NCI-H510A (cell line): Measurements from ENCODE around the gene HACD1.
"Not testable (repeated sequence)": the region's sequence is repeated elsewhere in the genome, so short reads cannot be mapped to it uniquely, and the experiment has no call there.

ENCODE experiments used
- DNase-seq: peaks from one replicate; lab custom pipeline; 2025; lab: John Stamatoyannopoulos, UW

Gene HACD1

GRCh38 chr10:17643339-17643754 is 26.2 kb upstream of the HACD1 start:
- peak; percentile 24 for DNase-seq

GRCh38 chr10:17640331-17640816 is 23.2 kb upstream of the HACD1 start:
- DNase-seq: no peak

DNA sequence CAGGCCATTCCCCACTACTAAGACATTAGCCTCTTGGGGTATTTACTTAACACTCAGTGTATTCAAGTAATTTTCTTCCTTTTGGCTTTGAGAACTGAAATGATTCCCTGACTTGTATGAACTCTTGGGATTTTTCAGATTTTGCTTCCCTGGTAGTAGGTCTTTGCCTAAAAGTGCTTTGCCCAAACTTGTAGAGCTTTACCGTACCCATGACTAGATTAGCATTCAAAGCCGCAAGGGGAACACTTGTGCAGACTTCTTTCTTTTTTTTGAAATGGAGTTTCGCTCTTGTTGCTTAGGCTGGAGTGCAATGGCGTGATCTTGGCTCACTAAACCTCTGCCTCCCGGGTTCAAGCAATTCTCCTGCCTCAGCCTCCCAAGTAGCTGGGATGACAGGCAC is 20.7 kb upstream of the HACD1 start:
- DNase-seq: no peak

- DNase-seq: no peak
Measured at GRCh38 chr10:17633353-17633752, 16.2 kb upstream of the HACD1 start.

DNA sequence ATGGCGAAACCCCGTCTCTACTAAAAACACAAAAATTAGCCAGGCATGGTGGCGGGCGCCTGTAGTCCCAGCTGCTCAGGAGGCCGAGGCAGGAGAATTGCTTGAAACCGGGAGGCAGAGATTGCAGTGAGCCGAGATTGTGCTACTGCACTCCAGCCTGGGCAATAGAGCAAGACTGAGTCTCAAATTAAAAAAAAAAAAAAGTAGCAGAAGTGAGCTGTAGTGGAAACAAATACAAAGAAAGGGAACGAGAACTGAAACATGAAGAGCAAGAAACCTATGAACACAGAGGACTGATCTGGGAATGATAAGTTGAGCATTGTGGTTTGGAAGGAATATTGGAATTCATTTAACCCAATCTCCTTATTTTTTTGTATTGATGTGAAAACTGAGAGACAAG is 15.4 kb upstream of the HACD1 start:
- DNase-seq: not testable (repeated sequence)

DNA sequence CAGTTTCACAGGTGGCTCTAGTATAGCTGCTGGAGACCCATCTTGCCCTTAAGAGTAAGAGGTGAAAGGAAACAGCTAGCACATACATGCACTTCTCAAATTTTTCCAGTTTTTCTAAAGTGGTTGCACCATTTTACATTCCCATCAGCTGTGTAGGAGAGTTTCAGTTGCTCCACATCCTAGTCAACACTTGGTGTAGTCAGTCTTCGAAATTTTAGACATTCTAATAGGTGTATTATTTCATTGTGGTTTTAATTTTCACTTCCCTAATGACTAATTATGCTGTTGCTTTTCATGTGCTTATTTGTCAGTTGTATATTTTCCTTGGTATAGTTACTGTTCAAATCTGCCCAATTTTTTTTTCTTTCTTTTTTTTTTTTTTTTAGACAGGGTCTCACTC is 9.5 kb upstream of the HACD1 start:
- no peak for DNase-seq

DNA sequence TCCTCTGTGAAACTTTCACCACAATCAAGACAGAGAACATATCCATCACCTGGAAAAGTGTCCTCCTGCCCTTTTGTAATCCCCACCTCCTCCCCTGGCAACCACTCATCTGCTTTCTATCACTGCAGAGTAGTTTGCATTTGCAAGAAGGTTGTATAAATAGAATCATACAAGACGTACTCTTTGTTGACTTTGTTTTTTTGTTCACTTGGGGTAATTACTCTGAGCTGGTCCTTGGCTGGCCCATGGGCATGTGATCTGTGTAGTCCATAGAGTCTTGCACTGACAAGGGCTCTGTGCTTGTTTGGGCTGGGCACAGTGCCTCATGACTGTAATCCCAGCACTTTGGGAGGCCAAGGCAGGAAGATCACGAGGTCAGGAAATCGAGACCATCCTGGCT is 7.8 kb upstream of the HACD1 start:
- DNase-seq: no peak

GRCh38 chr10:17622061-17622460 is 4.9 kb upstream of the HACD1 start:
- DNase-seq: no peak

GRCh38 chr10:17616403-17617030 is 657 bp downstream of the HACD1 start:
- DNase-seq: peak; percentile 42

GRCh38 chr10:17609523-17610079 is 7.6 kb downstream of the HACD1 start:
- no peak for DNase-seq

GRCh38 chr10:17607603-17608332 is 9.4 kb downstream of the HACD1 start:
- DNase-seq: no peak

- DNase-seq: no peak
Measured at GRCh38 chr10:17607060-17607459, 10.1 kb downstream of the HACD1 start.

GRCh38 chr10:17606547-17607040 is 10.6 kb downstream of the HACD1 start:
- no peak for DNase-seq

GRCh38 chr10:17605936-17606335 is 11.2 kb downstream of the HACD1 start:
- no peak for DNase-seq

- no peak for DNase-seq
Measured at GRCh38 chr10:17599089-17599488, 18.1 kb downstream of the HACD1 start.

DNA sequence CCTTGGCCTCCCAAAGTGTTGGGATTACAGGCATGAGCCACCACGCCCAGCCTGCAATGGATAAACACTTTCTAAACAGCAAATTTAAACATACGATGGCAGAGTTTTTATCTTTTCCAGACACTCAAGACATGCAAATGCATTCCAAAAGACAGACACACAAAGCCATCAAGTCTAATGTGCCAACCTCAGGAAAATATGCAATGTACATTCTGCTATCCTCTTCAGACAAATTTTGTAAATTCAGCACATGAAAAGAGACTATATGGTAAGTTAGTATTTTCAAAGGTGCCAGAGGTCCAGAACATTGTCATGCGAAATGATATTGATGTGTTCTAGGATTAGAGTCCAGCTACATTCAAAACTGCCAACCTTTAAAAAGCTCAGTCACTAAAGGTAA is 19.8 kb downstream of the HACD1 start:
- no peak for DNase-seq

GRCh38 chr10:17590969-17591645 is 26.1 kb downstream of the HACD1 start:
- no peak for DNase-seq

GRCh38 chr10:17589316-17589715 is 27.9 kb downstream of the HACD1 start:
- not testable (repeated sequence) for DNase-seq

DNA sequence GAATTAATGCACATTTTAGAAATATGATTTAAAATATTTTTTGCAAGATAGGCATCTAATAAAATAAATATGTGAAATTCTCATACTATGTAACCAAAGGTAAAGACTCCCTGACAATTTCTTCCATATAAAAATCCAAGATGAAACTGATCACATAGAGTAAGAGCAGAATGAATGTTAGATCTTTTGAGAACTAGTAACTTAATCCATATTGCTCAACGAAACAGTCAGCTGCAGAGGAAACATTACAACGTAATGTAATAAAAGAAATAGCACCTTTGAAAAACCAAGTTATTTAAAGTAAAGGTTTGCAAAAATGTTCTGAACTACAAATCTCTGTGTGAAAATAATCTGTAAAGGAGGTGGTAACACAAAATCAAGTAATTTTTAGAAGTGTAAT is 28.8 kb downstream of the HACD1 start:
- DNase-seq: no peak

DNA sequence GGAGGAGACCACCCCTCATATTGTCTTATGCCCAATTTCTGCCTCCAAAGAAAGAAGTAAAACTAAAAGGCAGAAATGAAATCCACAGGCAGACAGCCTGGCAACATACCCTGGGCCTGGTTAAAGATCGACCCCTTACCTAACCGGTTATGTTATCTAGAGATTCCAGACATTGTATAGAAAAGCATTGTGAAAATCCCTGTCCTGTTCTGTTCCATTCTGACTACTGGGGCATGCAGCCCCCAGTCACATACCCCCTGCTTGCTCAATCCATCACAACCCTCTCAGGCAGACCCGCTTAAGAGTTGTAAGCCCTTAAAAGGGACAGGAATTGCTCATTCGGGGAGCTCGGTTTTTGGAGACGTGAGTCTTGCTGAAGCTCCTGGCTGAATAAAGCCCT is 29.9 kb downstream of the HACD1 start:
- DNase-seq: not testable (repeated sequence)

DNA sequence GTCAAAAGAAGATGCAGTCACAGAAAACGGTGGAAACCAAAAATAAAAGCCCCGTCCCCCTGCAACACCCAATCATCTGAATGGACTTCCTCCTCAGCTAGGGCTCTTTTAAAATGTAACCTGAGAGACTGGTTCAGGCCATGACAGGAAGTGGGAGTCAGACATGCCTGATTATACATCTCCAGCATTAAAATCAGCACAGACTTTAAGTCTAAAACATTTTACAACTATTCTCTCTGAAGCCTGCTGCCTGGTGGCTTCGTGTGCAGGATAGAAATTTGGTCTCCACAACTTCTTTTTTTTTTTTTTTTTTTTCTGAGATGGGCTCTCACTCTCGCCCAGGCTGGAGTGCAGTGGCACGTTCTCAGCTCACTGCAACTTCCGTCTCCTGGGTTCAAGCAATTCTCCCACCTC is 30.3 kb downstream of the HACD1 start:
- no peak for DNase-seq

DNA sequence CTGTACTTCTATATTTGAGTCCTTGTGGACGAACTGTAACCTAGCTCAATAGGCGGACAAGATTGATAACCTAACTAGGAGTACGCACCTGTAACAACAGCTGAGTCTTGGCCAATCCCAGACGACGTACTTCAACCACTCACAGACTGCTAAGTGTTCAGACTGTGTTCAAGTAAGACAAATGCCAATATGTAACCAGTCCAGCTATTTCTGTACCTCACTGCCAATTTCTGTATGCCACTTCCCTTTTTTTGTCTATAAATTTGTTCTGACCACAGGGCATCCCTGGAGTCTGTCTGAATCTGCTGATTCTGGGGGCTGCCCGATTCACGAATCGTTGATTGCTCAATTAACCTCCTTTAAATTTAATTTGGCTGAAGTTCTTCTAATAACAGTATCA is 32.2 kb downstream of the HACD1 start:
- no peak for DNase-seq

DNA sequence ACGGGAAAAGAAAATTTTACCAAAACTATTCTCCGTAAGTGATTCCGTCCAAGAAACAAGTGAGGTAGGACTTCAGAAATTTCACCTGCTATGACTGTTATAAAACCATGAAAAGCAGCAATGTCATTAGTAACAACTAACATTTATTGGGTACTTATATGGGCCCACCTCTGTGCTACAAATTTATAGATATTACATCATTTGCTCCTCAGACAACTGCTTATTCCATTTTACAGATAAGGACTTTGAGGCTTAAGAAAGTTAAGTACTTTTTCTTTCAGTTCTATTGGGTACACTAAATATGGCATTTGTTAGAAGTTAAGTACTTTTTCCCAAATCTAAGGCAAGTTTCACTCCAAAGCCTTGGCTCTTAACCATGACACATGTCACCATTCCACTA is 36.3 kb downstream of the HACD1 start:
- no peak for DNase-seq
